ENCODE results near the gene MAP3K2. TPM values are rescaled to one million over a fixed set of nuclear protein-coding genes. Genes with fewer than 3 reads are reported as not detected.

MAP3K2 gene
- total RNA-seq, 4 donors from 2014 or later, result 33.8 to 46.4 (median 39.4) TPM

DNA sequence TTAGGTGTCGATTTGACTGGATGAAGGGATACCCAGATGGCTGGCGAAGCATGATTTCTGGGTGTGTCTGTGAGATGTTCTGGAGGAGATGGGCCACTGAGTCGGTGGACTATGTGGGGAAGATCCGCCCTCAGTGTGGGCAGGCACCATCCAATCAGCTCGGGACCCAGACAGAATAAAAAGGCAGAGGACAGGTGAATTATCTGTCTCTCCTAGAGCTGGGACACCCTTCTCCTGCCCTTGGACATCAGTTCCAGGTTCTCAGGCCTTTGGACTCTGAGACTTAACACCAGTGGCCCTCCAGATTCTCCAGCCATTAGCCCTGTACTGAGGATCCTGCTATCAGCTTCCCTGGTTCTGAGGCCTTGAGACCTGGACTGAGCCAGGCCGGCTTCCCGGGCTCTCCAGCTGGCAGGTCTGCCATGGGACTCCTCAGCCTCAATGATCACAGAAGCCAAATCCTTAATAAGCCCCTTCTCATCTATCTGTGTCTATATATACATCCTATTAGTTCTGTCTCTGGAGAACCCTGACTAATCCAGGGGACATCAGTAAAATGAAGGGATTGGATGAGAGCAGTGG, 42.2 kb upstream of the MAP3K2 start:
- ATAC-seq (no peak), DNase-seq (no peak)
- Histone ChIP-seq H3K9me3 (no peaks in the 10 kb centered on the region), H3K36me3 (no peaks in the 10 kb centered on the region), H3K4me1 (no peaks in the 10 kb centered on the region), H3K4me3 (no peak overlapping the region), H3K27me3 (no peaks in the 10 kb centered on the region), H3K27ac (no peak overlapping the region)
- TF ChIP-seq POLR2A (IDR thresholded peaks at IDR 0.05), result no peak
- TF ChIP-seq, protein P1, sequence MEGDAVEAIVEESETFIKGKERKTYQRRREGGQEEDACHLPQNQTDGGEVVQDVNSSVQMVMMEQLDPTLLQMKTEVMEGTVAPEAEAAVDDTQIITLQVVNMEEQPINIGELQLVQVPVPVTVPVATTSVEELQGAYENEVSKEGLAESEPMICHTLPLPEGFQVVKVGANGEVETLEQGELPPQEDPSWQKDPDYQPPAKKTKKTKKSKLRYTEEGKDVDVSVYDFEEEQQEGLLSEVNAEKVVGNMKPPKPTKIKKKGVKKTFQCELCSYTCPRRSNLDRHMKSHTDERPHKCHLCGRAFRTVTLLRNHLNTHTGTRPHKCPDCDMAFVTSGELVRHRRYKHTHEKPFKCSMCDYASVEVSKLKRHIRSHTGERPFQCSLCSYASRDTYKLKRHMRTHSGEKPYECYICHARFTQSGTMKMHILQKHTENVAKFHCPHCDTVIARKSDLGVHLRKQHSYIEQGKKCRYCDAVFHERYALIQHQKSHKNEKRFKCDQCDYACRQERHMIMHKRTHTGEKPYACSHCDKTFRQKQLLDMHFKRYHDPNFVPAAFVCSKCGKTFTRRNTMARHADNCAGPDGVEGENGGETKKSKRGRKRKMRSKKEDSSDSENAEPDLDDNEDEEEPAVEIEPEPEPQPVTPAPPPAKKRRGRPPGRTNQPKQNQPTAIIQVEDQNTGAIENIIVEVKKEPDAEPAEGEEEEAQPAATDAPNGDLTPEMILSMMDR (IDR thresholded peaks at IDR 0.05 in 4 of 5, conservative IDR thresholded peaks at IDR 0.05 in 1 of 5), result no peak
- in situ Hi-C loops (cut with MboI; ENCODE audit: low sequenced_read_pairs in 4 of 4) (no loop called here), intact Hi-C loops (cut with DNase I; ENCODE audit: low total_unique reads) (no loop called here)

DNA sequence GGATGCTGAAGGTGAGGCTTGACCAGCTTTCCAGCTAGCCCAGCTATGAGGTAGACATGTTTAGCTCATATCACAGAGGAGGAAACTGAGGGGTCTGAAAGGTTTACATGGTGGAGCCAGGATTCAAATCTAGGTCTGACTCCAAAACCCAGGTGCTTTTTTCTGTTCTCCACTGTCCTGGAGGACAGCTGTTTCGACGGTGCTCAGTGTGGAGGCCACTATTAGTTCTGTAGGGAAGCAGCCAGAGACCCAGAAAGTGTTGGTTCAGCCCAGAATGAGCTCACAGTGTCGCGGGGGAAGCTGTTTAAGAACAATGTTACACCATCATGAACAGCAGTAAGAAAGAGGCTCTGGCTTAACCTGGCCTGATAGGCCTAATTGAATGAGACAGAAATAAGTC, 41.5 kb upstream of the MAP3K2 start:
- H3K9me3 ChIP-seq, result no peaks in the 10 kb centered on the region
- H3K4me1 ChIP-seq, result no peaks in the 10 kb centered on the region
- H3K27ac ChIP-seq, result no peak overlapping the region
- no peak for ATAC-seq
- peaks cover 2 to 6% (median 2%) of the 10 kb centered on the region in 3 donors for H3K27me3 ChIP-seq
- no peak for TF ChIP-seq POLR2A (IDR thresholded peaks at IDR 0.05)
- DNase-seq, result no peak
- intact Hi-C loops (cut with DNase I; ENCODE audit: low total_unique reads) (no loop called here), in situ Hi-C loops (cut with MboI; ENCODE audit: low sequenced_read_pairs in 4 of 4) (no loop called here)
- H3K4me3 ChIP-seq, result no peak overlapping the region
- H3K36me3 ChIP-seq, result no peaks in the 10 kb centered on the region

DNA sequence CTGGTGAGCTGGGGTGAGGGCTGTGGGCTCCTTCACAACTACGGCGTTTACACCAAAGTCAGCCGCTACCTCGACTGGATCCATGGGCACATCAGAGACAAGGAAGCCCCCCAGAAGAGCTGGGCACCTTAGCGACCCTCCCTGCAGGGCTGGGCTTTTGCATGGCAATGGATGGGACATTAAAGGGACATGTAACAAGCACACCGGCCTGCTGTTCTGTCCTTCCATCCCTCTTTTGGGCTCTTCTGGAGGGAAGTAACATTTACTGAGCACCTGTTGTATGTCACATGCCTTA, 41.0 kb upstream of the MAP3K2 start:
- in situ Hi-C loops (cut with MboI; ENCODE audit: low sequenced_read_pairs in 4 of 4) (no loop called here), intact Hi-C loops (cut with DNase I; ENCODE audit: low total_unique reads) (no loop called here)
- Histone ChIP-seq H3K4me3 (no peak overlapping the region), H3K27ac (no peak overlapping the region), H3K4me1 (peaks cover 0 to under 1% of the 10 kb centered on the region in 2 donors), H3K9me3 (no peaks in the 10 kb centered on the region), H3K36me3 (no peaks in the 10 kb centered on the region), H3K27me3 (peaks cover 7 to 11% (median 8%) of the 10 kb centered on the region in 3 donors)
- ATAC-seq (no peak), DNase-seq (no peak)
- no peak for TF ChIP-seq POLR2A (IDR thresholded peaks at IDR 0.05)
- TF ChIP-seq, protein P1 (IDR thresholded peaks at IDR 0.05 in 4 of 5, conservative IDR thresholded peaks at IDR 0.05 in 1 of 5), result no peak

DNA sequence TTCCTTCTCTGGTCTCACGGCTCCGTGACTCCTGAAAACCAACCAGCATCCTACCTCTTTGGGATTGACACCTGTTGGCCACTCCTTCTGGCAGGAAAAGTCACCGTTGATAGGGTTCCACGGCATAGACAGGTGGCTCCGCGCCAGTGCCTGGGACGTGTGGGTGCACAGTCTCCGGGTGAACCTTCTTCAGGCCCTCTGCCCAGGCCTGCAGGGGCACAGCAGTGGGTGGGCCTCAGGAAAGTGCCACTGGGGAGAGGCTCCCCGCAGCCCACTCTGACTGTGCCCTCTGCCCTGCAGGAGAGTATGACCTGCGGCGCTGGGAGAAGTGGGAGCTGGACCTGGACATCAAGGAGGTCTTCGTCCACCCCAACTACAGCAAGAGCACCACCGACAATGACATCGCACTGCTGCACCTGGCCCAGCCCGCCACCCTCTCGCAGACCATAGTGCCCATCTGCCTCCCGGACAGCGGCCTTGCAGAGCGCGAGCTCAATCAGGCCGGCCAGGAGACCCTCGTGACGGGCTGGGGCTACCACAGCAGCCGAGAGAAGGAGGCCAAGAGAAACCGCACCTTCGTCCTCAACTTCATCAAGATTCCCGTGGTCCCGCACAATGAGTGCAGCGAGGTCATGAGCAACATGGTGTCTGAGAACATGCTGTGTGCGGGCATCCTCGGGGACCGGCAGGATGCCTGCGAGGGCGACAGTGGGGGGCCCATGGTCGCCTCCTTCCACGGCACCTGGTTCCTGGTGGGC, 40.5 kb upstream of the MAP3K2 start:
- ATAC-seq (no peak), DNase-seq (no peak)
- TF ChIP-seq, protein P1 (IDR thresholded peaks at IDR 0.05 in 4 of 5, conservative IDR thresholded peaks at IDR 0.05 in 1 of 5), result no peak
- TF ChIP-seq POLR2A (IDR thresholded peaks at IDR 0.05), result no peak
- no peak overlapping the region for H3K4me3 ChIP-seq
- H3K9me3 ChIP-seq, result no peaks in the 10 kb centered on the region
- no peaks in the 10 kb centered on the region for H3K36me3 ChIP-seq
- no peak overlapping the region for H3K27ac ChIP-seq
- in situ Hi-C loops (cut with MboI; ENCODE audit: low sequenced_read_pairs in 4 of 4), result no loop called here
- H3K4me1 ChIP-seq, result peaks cover 5 to 6% of the 10 kb centered on the region in 2 donors
- H3K27me3 ChIP-seq, result peaks cover 12 to 16% (median 13%) of the 10 kb centered on the region in 3 donors
- intact Hi-C loops (cut with DNase I; ENCODE audit: low total_unique reads), result no loop called here

DNA sequence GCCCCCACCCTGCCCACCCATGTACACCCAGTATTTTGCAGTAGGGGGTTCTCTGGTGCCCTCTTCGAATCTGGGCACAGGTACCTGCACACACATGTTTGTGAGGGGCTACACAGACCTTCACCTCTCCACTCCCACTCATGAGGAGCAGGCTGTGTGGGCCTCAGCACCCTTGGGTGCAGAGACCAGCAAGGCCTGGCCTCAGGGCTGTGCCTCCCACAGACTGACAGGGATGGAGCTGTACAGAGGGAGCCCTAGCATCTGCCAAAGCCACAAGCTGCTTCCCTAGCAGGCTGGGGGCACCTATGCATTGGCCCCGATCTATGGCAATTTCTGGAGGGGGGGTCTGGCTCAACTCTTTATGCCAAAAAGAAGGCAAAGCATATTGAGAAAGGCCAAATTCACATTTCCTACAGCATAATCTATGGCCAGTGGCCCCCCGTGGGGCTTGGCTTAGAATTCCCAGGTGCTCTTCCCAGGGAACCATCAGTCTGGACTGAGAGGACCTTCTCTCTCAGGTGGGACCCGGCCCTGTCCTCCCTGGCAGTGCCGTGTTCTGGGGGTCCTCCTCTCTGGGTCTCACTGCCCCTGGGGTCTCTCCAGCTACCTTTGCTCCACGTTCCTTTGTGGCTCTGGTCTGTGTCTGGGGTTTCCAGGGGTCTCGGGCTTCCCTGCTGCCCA, 39.7 kb upstream of the MAP3K2 start:
- H3K9me3 ChIP-seq, result no peaks in the 10 kb centered on the region
- DNase-seq (no peak), ATAC-seq (no peak)
- H3K4me1 ChIP-seq, result peaks cover 7% of the 10 kb centered on the region in 2 donors
- no peak overlapping the region for H3K4me3 ChIP-seq
- in situ Hi-C loops (cut with MboI; ENCODE audit: low sequenced_read_pairs in 4 of 4), result no loop called here
- H3K36me3 ChIP-seq, result no peaks in the 10 kb centered on the region
- no peak overlapping the region for H3K27ac ChIP-seq
- H3K27me3 ChIP-seq, result peaks cover 20 to 23% (median 20%) of the 10 kb centered on the region in 3 donors
- intact Hi-C loops (cut with DNase I; ENCODE audit: low total_unique reads), result no loop called here
- TF ChIP-seq POLR2A (IDR thresholded peaks at IDR 0.05), result no peak
- TF ChIP-seq, protein P1 (IDR thresholded peaks at IDR 0.05 in 4 of 5, conservative IDR thresholded peaks at IDR 0.05 in 1 of 5), result no peak

Data from gastrocnemius medialis (tissue), 4 donors.